Left lung (tissue), 10 donors: ENCODE results near the gene SMIM13. TPM values are rescaled to one million over a fixed set of nuclear protein-coding genes. Genes with fewer than 3 reads are reported as not detected.
"Not testable (repeated sequence)": the region's sequence is repeated elsewhere in the genome, so short reads cannot be mapped to it uniquely, and the experiment has no call there.

Source experiments
- ATAC-seq: fragments of 200-7000 bp; cut with Tn5 transposase; one replicate; pipeline ENCODE4 v1.9.1; 2020; ENCODE audit warnings: moderate library complexity
- DNase-seq, 4 donors: peaks; one replicate each; pipeline ENCODE4 v3.0.0-alpha.2; 2013 to 2020
- H3K27ac ChIP-seq, 2 donors: fragments of 200-600 bp; sonication (generic) in 1 of 2; one replicate each; pipeline versions ENCODE4 v1.5.0 to v1.8.0; 2020 to 2021
- H3K27me3 ChIP-seq, 2 donors: fragments of 200-600 bp; sonication (generic) in 1 of 2; one replicate each; pipeline versions ENCODE4 v1.5.0 to v1.8.0; 2020 to 2021
- H3K36me3 ChIP-seq, 2 donors: fragments of 200-600 bp; sonication (generic) in 1 of 2; one replicate each; pipeline versions ENCODE4 v1.5.0 to v1.8.0; 2020 to 2021
- H3K4me1 ChIP-seq, 2 donors: fragments of 200-600 bp; one replicate each; pipeline ENCODE4 v1.8.0; 2021
- H3K4me3 ChIP-seq, 2 donors: fragments of 200-600 bp; sonication (generic) in 1 of 2; one replicate each; pipeline versions ENCODE4 v1.5.0 to v1.8.0; 2020 to 2021; ENCODE audit warnings: mild to moderate bottlenecking in 1 of 2
- H3K9me3 ChIP-seq, 2 donors: fragments of 200-600 bp; sonication (generic) in 1 of 2; one replicate each; pipeline versions ENCODE4 v1.5.0 to v1.8.0; 2020 to 2021
- intact Hi-C, 2 donors: fragments of 100-400 bp; cut with DNase I; formaldehyde crosslinking; loops; one replicate each; pipeline versions ENCODE4 v1.11.2 to v1.14.2; 2022
- polyA plus RNA-seq, 6 donors: library from polyadenylated mRNA; unstranded; fragments of 120-200 nt; gene quantifications; one replicate each; pipeline ENCODE4 v1.2.1, GENCODE V29; 2013; ENCODE audit not compliant: insufficient read length in 6 of 6
- total RNA-seq, 2 donors: library from RNA; stranded (reverse); fragmentation: NEBNext Ultra II Directional; extraction: Animal tissue kit (Norgen Biotek cat#: 25700); gene quantifications; one replicate each; pipeline ENCODE4 v1.2.1, GENCODE V29; 2021
- TF ChIP-seq, protein P1 (sequence below), 2 donors: fragments of 200-600 bp; sonication (generic) in 1 of 2; IDR thresholded peaks; one replicate each; pipeline versions ENCODE4 v1.5.0 to v1.8.0; 2021; ENCODE audit warnings: antibody characterized with exemption in 2 of 2
- donor health status: DM: no; HTN: yes; CAD: no.
- donor health status: DM: no; HTN: no; CAD: no.

SMIM13 gene
- total and polyA plus RNA-seq, 8 donors: 9.6 to 18.1 (median 15.8) TPM

DNA sequence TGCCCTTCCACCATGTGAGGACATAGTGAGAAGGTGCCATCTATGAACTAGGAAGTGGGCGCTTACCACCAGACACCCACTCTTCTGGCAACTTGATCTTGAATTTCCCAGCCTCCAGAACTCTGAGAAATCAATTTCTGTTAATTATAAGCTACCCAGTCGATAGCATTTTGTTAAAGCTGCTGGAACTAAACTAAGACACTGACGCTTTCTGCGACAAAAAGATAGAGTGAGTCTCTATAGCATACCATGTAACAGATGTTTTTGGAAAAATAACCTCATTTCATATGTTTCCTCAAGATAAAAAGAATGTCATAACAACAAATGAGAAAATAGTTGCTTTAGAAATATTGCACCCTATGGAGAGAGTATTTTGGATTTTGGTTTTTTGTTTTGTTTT lies 15.4 kb upstream of the SMIM13 start:
- no peak overlapping the region for H3K27ac ChIP-seq
- H3K27me3 ChIP-seq: no peaks in the 10 kb centered on the region
- no peak overlapping the region for H3K4me3 ChIP-seq
- no peaks in the 10 kb centered on the region for H3K9me3 ChIP-seq
- DNase-seq (no peak), ATAC-seq (no peak)
- no peaks in the 10 kb centered on the region for H3K36me3 ChIP-seq
- intact Hi-C loops: no loop called here
- TF ChIP-seq, protein P1, sequence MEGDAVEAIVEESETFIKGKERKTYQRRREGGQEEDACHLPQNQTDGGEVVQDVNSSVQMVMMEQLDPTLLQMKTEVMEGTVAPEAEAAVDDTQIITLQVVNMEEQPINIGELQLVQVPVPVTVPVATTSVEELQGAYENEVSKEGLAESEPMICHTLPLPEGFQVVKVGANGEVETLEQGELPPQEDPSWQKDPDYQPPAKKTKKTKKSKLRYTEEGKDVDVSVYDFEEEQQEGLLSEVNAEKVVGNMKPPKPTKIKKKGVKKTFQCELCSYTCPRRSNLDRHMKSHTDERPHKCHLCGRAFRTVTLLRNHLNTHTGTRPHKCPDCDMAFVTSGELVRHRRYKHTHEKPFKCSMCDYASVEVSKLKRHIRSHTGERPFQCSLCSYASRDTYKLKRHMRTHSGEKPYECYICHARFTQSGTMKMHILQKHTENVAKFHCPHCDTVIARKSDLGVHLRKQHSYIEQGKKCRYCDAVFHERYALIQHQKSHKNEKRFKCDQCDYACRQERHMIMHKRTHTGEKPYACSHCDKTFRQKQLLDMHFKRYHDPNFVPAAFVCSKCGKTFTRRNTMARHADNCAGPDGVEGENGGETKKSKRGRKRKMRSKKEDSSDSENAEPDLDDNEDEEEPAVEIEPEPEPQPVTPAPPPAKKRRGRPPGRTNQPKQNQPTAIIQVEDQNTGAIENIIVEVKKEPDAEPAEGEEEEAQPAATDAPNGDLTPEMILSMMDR (IDR thresholded peaks at IDR 0.05): no peak
- no peaks in the 10 kb centered on the region for H3K4me1 ChIP-seq

DNA sequence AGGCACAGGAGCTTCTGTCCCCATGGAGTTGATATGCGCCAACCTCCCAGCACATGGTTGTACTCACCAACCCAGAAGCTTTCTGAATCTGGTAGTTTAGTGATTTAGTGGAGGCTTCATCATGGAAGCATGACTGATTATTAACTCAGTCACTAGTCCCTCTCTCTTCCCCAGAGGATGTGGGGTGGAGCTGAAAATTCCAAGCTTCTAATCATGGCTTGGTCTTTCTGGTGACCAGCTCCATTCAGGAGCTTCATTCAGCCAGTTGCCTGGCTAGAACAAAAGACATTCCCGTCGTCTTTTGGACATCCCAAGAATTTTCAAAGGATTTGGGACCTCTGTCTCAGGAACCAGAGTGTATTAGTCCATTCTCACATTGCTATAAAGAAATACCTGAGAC lies 13.3 kb upstream of the SMIM13 start:
- no peaks in the 10 kb centered on the region for H3K36me3 ChIP-seq
- TF ChIP-seq, protein P1 (IDR thresholded peaks at IDR 0.05): no peak

DNA sequence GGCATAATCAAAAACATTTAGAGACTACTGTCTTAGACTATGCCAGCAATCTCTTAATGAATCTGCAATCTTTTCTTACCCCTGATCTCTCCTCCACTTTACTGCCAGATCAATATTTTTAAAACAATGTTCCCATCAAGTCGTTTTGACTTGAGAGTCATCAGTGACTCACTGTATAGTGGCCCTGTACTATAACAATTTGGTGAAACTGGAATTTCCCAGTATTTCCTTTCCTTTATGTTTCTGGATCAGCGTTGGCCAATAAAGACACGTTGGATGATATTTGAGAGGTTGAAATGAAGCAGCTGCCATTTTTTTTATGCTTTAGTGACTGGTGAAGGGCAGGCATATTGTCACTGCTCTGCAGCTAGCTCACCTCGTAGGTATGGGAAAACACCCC lies 10.1 kb upstream of the SMIM13 start:
- TF ChIP-seq, protein P1 (IDR thresholded peaks at IDR 0.05): no peak
- H3K27ac ChIP-seq: no peak overlapping the region
- no peak for DNase-seq
- H3K4me1 ChIP-seq: no peaks in the 10 kb centered on the region
- no peaks in the 10 kb centered on the region for H3K36me3 ChIP-seq
- no peaks in the 10 kb centered on the region for H3K9me3 ChIP-seq
- no peak for ATAC-seq
- intact Hi-C loops: no loop called here
- no peak overlapping the region for H3K4me3 ChIP-seq
- H3K27me3 ChIP-seq: no peaks in the 10 kb centered on the region

More for the DNA sequence above, 13.3 kb upstream of the SMIM13 start:
- no peak overlapping the region for H3K4me3 ChIP-seq
- no peak overlapping the region for H3K27ac ChIP-seq
- ATAC-seq: no peak
- no peaks in the 10 kb centered on the region for H3K9me3 ChIP-seq
- no peaks in the 10 kb centered on the region for H3K27me3 ChIP-seq
- no peak for DNase-seq
- intact Hi-C loops: no loop called here
- no peaks in the 10 kb centered on the region for H3K4me1 ChIP-seq

DNA sequence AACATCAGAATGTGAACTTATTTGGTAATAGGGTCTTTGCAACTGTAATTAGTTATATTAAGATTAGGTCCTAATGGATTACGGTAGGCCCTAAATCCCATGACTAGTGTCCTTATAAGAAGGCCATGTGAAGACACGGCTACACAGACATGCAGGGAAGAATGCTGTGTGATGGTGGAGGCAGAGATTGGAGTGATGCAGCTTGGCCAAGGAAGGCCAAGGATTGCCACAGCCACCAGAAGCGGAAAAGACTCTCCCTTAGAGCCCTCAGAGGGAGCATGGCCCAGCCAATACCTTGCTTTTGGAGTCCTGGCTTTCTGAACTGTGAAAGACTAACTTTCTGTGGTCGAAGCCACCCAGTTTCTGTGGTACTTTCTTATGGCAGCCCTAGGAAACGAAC lies 9.7 kb upstream of the SMIM13 start:
- Histone ChIP-seq H3K27me3 (no peaks in the 10 kb centered on the region), H3K4me1 (no peaks in the 10 kb centered on the region), H3K36me3 (no peaks in the 10 kb centered on the region), H3K9me3 (no peaks in the 10 kb centered on the region), H3K4me3 (no peak overlapping the region), H3K27ac (no peak overlapping the region)
- intact Hi-C loops: no loop called here
- ATAC-seq (no peak), DNase-seq (no peak)
- TF ChIP-seq, protein P1 (IDR thresholded peaks at IDR 0.05): no peak

DNA sequence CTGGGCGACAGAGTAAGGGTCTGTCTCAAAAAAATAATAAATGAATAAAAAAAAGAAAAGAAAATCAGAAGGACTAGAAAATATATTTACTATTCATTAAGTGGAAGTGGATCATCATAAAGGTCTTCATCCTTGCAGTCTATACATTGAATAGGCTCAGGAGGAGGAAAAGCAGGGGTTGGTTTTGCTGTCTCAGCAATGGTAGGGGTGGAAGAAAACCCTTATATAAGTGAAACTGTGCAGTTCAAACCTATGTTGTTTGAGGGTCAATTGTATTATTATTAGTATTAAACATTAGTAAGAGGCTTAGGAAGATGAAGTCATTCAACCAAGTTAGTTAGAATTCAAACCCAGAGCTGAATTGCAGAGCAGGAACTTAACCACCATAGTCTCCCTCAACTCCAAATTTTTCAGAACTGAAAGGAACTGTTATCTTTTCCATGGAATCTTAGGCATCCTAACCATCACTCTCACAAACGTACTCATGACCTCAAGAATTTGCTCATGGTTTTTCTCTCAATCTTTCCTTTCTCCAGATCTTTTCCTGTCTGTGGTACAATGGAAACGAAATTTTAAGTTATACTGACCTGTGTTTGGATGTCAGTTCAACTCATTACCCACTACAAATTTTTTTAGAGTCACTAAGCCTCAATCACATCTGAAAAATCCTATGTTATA lies 7.7 kb upstream of the SMIM13 start:
- TF ChIP-seq, protein P1 (IDR thresholded peaks at IDR 0.05): no peak
- Histone ChIP-seq H3K4me1 (no peaks in the 10 kb centered on the region), H3K27ac (no peak overlapping the region), H3K27me3 (no peaks in the 10 kb centered on the region), H3K36me3 (no peaks in the 10 kb centered on the region), H3K9me3 (no peaks in the 10 kb centered on the region), H3K4me3 (no peak overlapping the region)
- intact Hi-C loops: no loop called here
- DNase-seq (no peak), ATAC-seq (no peak)

DNA sequence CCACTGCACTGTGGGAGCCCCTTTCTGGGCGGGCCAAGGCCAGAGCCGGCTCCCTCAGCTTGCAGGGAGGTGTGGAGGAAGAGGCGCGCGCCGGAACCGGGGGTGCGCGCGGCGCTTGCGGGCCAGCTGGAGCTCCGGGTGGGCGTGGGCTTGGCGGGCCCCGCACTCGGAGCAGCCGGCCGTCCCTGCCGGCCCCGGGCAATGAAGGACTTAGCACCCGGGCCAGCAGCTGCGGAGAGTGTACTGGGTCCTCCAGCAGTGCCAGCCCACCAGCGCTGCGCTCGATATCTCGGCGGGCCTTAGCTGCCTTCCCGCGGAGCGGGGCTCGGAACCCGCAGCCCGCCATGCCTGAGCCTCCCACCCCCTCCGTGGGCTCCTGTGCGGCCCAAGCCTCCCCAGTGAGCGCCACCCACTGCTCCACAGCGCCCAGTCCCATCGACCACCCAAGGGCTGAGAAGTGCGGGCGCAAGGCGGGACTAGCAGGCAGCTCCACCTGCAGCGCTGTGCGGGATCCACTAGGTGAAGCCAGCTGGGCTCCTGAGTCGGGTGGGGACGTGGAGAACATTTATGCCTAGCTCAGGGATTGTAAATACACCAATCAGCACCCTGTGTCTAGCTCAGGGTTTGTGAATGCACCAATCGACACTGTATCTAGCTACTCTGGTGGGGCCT lies 6.4 kb upstream of the SMIM13 start:
- H3K9me3 ChIP-seq, H3K4me3 ChIP-seq, intact Hi-C loops, H3K27me3 ChIP-seq, H3K4me1 ChIP-seq, H3K27ac ChIP-seq, DNase-seq, ATAC-seq, H3K36me3 ChIP-seq: not testable (repeated sequence)
